ENCODE results near the gene AMER3.

Gene AMER3

DNA sequence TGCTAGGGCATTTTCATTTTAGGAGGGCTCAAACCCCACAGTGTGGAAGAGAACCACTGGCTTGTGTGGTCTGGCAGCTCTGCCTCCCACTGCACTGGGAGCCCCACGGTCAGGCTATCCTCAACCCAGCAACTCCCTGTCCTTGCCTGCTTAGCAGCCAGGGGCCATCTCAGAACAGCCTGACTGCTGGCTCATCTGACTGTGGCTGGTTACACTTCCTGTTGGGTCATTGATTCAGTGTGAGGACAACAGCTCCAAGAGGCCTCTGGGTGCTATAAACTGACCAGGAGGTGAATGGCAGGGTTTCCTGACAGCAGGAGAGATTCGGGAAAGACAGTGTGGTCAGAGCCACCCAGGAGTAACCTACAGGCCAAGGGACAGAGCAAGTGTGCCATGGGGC lies 40.1 kb downstream of the AMER3 start:
- Histone ChIP-seq H2AFZ (ENCODE audit: low read depth) (no peak overlapping the region), H3K79me2 (ENCODE audit: insufficient read depth, low read depth) (no peaks in the 10 kb centered on the region), H3K36me3 (ENCODE audit: insufficient read depth) (no peaks in the 10 kb centered on the region), H3K9ac (no peak overlapping the region), H4K20me1 (ENCODE audit: insufficient read depth) (no peaks in the 10 kb centered on the region), H3K4me3 (IDR thresholded peaks at IDR 0.05; ENCODE audit: insufficient read depth, low read depth, low read length) (no peak overlapping the region), H3K27me3 (ENCODE audit: insufficient read depth, low read depth) (no peaks in the 10 kb centered on the region), H3K4me2 (no peak overlapping the region), H3K4me1 (ENCODE audit: low read depth, poor library complexity, severe bottlenecking) (no peaks in the 10 kb centered on the region), H3K27ac (no peak overlapping the region)
- TF ChIP-seq, protein P1, sequence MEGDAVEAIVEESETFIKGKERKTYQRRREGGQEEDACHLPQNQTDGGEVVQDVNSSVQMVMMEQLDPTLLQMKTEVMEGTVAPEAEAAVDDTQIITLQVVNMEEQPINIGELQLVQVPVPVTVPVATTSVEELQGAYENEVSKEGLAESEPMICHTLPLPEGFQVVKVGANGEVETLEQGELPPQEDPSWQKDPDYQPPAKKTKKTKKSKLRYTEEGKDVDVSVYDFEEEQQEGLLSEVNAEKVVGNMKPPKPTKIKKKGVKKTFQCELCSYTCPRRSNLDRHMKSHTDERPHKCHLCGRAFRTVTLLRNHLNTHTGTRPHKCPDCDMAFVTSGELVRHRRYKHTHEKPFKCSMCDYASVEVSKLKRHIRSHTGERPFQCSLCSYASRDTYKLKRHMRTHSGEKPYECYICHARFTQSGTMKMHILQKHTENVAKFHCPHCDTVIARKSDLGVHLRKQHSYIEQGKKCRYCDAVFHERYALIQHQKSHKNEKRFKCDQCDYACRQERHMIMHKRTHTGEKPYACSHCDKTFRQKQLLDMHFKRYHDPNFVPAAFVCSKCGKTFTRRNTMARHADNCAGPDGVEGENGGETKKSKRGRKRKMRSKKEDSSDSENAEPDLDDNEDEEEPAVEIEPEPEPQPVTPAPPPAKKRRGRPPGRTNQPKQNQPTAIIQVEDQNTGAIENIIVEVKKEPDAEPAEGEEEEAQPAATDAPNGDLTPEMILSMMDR (conservative IDR thresholded peaks at IDR 0.05; ENCODE audit: low read depth, low read length) = no peak

DNA sequence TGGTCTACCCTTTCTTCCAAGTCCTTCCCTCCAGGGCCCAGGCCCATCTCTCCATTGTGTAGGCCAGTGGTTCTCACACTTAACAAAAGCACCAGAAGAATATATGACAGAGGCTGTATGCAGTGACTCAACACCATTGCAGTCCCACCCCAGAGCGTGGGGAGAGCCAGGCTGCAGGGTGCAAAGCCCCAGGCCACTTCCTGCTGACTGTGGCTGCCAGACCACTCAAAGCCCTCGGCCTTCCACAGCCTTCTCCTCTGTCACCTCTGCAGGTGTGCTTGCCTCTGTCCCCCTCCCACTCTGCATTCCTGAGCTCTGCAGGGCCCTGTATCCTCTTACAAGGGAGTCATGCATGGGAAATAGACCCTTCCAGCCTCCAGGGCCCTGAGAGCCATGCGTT lies 41.0 kb downstream of the AMER3 start:
- Histone ChIP-seq H3K9ac (no peak overlapping the region), H4K20me1 (ENCODE audit: insufficient read depth) (no peaks in the 10 kb centered on the region), H3K79me2 (ENCODE audit: insufficient read depth, low read depth) (no peaks in the 10 kb centered on the region), H3K4me3 (IDR thresholded peaks at IDR 0.05; ENCODE audit: insufficient read depth, low read depth, low read length) (no peak overlapping the region), H3K4me1 (ENCODE audit: low read depth, poor library complexity, severe bottlenecking) (no peaks in the 10 kb centered on the region), H3K27ac (no peak overlapping the region), H3K4me2 (no peak overlapping the region), H3K36me3 (ENCODE audit: insufficient read depth) (no peaks in the 10 kb centered on the region), H3K27me3 (ENCODE audit: insufficient read depth, low read depth) (no peaks in the 10 kb centered on the region), H2AFZ (ENCODE audit: low read depth) (no peak overlapping the region)
- TF ChIP-seq, protein P1 (conservative IDR thresholded peaks at IDR 0.05; ENCODE audit: low read depth, low read length) = no peak

DNA sequence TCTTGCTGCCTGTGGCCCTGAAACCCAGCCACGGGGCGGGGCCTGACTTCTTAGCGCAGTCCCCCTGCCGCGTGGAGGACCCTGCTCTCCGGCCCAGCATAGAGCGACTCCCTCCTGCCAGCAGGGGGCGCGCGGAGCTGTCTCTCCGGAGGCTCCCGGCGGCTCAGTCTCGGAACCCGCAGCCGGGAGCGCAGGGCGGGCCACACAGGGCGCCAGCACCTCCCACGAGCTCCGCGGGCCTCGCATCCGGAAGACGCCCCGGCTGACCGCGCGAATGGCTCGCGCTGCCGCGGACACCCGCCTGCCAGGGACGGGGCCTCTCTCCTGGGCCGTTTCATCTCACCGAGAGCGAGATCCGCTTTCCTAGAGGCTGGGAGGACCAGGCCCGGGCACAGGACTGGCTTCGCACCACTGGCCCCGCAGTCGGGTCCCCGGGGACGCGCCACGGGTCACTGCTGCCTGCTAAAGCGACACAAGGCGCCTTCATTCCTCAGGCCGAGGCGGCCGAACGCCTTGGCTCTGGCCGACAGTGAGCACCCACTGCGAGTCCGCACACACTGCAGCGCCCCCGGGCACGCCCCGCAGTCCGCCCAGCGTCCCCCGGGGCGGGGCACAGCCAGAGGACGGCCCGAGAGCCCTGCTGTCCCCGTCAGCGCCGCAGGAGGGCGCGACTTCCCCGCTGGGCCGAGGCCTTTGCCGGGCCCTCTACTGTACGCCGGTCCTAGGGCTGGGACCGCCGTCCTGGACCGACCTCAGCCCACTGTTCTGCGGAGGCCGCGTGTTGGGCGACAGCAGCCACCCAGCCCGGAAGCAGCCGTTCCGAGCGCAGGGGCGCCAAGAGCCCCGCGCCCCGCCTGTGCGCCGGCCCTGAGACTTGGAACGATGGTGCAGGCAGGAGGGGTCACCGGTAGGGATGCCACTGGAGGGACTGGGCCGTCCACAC lies 42.4 kb downstream of the AMER3 start:
- H2AFZ ChIP-seq (ENCODE audit: low read depth) = peak overlapping the region; percentile 96
- peak overlapping the region; percentile 84 for H3K4me2 ChIP-seq
- H4K20me1 ChIP-seq (ENCODE audit: insufficient read depth) = no peaks in the 10 kb centered on the region
- no peaks in the 10 kb centered on the region for H3K36me3 ChIP-seq (ENCODE audit: insufficient read depth)
- H3K4me3 ChIP-seq (IDR thresholded peaks at IDR 0.05; ENCODE audit: insufficient read depth, low read depth, low read length) = no peak overlapping the region
- peak overlapping the region; percentile 79 for H3K9ac ChIP-seq
- H3K27ac ChIP-seq = peak overlapping the region; percentile 56
- TF ChIP-seq, protein P1 (conservative IDR thresholded peaks at IDR 0.05; ENCODE audit: low read depth, low read length) = peak; percentile 65
- no peaks in the 10 kb centered on the region for H3K27me3 ChIP-seq (ENCODE audit: insufficient read depth, low read depth)
- no peaks in the 10 kb centered on the region for H3K4me1 ChIP-seq (ENCODE audit: low read depth, poor library complexity, severe bottlenecking)
- no peaks in the 10 kb centered on the region for H3K79me2 ChIP-seq (ENCODE audit: insufficient read depth, low read depth)

DNA sequence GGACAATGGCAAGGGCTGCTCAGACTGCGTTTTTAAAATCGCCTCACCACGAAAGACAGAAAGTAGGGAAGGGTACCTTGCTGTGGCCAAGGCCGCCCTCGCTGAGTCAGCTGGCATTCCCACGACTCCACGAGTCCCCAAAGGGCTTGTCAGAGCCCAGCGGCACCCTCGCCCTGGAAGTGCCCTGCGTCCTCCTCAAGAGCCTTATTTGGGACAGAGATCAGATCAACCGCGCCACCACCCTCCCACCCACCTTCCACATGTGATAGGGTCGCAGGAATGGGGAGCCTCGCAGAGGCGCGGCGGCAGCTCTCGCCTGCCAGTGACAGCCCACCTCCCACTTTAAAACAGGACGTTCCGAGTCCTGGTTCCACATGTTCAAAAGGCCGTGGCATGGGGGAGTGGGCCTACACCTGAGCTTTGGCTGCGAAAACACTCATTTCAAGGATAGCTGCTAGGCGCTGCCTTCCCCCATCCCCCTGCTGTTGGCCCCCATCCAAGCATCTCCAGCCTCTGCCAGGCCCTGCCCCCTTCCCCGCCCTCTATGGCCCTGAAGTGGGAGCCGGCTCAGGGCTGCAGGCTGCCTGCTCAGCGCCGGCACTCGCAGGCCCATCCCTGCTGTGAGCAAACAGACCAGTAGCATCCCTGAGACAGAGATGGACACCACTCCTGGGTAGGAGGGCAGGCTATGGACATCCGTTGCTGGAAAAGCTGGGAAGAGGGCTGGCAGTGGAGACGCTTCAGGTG lies 43.3 kb downstream of the AMER3 start:
- no peaks in the 10 kb centered on the region for H3K27me3 ChIP-seq (ENCODE audit: insufficient read depth, low read depth)
- no peak overlapping the region; the same call in 1 of the 2 replicates for H3K9ac ChIP-seq
- no peak overlapping the region for H3K4me3 ChIP-seq (IDR thresholded peaks at IDR 0.05; ENCODE audit: insufficient read depth, low read depth, low read length)
- H4K20me1 ChIP-seq (ENCODE audit: insufficient read depth) = no peaks in the 10 kb centered on the region
- no peak overlapping the region for H3K27ac ChIP-seq
- no peaks in the 10 kb centered on the region for H3K79me2 ChIP-seq (ENCODE audit: insufficient read depth, low read depth)
- peak overlapping the region; percentile 96 for H2AFZ ChIP-seq (ENCODE audit: low read depth)
- H3K4me1 ChIP-seq (ENCODE audit: low read depth, poor library complexity, severe bottlenecking) = no peaks in the 10 kb centered on the region
- TF ChIP-seq, protein P1 (conservative IDR thresholded peaks at IDR 0.05; ENCODE audit: low read depth, low read length) = no peak
- H3K4me2 ChIP-seq = peak overlapping the region; percentile 84
- no peaks in the 10 kb centered on the region for H3K36me3 ChIP-seq (ENCODE audit: insufficient read depth)

Data from KMS-11 (cell line).